LoVo (cell line): ENCODE data around the gene CECR2.

ENCODE experiments used
- DNase-seq: peaks from one replicate; pipeline ENCODE4 v3.0.0-alpha.2; 2016; ENCODE audit warnings: low spot score

The CECR2 gene

GRCh38 chr22:17368144-17368543 lies 1.1 kb upstream of the CECR2 start:
- no peak for DNase-seq

GRCh38 chr22:17368554-17369438 lies 464 bp upstream of the CECR2 start:
- peak; percentile 31 for DNase-seq

GRCh38 chr22:17370026-17370765 lies 936 bp downstream of the CECR2 start:
- no peak for DNase-seq

- DNase-seq = no peak
Observed at GRCh38 chr22:17370766-17371432, 1.6 kb downstream of the CECR2 start.

- no peak for DNase-seq
Observed at GRCh38 chr22:17371448-17371847, 2.2 kb downstream of the CECR2 start.

- DNase-seq = no peak
Observed at GRCh38 chr22:17373855-17374254, 4.6 kb downstream of the CECR2 start.

GRCh38 chr22:17375914-17376614 lies 6.8 kb downstream of the CECR2 start:
- DNase-seq = no peak

GRCh38 chr22:17376950-17377349 lies 7.7 kb downstream of the CECR2 start:
- DNase-seq = no peak

- DNase-seq = no peak
Observed at GRCh38 chr22:17379944-17380343, 10.7 kb downstream of the CECR2 start.

GRCh38 chr22:17380359-17381087 lies 11.3 kb downstream of the CECR2 start:
- no peak for DNase-seq

GRCh38 chr22:17381192-17381913 lies 12.1 kb downstream of the CECR2 start:
- DNase-seq = peak; percentile 38

- DNase-seq = no peak
Observed at GRCh38 chr22:17384612-17385330, 15.5 kb downstream of the CECR2 start.

- DNase-seq = peak; percentile 8
Observed at GRCh38 chr22:17387356-17387755, 18.1 kb downstream of the CECR2 start.

GRCh38 chr22:17388235-17388634 lies 19.0 kb downstream of the CECR2 start:
- no peak for DNase-seq

GRCh38 chr22:17390087-17390486 lies 20.8 kb downstream of the CECR2 start:
- no peak for DNase-seq

- peak; percentile 32 for DNase-seq
Observed at GRCh38 chr22:17396516-17396915, 27.3 kb downstream of the CECR2 start.

GRCh38 chr22:17397756-17398547 lies 28.7 kb downstream of the CECR2 start:
- no peak for DNase-seq

GRCh38 chr22:17400305-17400704 lies 31.0 kb downstream of the CECR2 start:
- no peak for DNase-seq

- no peak for DNase-seq
Observed at GRCh38 chr22:17401728-17402127, 32.5 kb downstream of the CECR2 start.
